ENCODE measurements around the gene ZFAND4.
A peak's percentile ranks its signal among the peaks of the same experiment; 100 is the strongest.
"Not testable (repeated sequence)": the region's sequence is repeated elsewhere in the genome, so short reads cannot be mapped to it uniquely, and the experiment has no call there.

ZFAND4 gene

DNA sequence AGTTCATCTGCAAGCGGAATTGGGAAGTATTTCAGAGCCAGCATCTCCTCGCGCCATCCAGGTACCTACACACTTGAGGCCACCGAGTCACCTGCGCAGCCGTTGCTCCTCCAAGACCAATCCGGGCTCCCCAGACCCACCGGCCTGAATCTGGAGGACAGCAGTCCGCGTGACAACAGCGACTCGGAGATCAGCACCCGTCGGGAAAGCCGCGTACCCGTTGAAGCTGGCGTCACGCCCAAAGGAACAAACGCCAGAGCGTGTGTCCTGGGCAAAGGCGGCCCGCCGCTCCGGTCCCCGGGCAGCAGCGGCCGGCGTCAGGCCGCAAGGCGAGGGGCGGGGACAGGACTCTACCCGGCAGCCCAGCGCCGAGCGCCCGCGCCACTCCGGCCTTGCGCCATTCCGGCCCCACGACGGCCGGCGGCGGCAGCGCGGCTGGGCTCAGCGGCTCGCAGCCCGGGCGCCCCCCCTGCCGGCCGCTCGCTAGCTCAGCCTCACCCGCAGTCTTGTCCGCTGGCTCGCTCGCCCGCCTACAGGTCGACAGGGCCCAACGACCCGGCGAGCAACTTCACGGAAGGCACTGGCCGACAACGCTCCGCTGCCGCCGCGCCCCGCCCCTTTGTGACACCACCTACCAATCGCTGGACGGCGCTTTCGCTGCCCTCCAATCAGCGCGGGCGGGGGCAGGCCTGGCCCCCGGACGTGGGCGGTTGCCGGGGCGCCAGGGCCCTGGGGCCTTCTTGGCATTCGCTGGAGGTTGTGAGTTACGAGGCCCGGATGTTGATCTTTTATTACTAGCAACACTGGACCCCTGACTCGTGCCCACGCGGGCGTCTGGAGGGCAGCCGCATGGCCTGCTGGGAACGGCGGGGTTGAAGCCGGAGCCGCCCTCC lies at the start of gene ZFAND4:
Gene ZFAND4, minus strand, starts transcription at position 592 of the 893 bp plus-strand sequence. CDS start 9,047 bp downstream, outside the sequence.
- DNase-seq, result peak; percentile 89 to 91

DNA sequence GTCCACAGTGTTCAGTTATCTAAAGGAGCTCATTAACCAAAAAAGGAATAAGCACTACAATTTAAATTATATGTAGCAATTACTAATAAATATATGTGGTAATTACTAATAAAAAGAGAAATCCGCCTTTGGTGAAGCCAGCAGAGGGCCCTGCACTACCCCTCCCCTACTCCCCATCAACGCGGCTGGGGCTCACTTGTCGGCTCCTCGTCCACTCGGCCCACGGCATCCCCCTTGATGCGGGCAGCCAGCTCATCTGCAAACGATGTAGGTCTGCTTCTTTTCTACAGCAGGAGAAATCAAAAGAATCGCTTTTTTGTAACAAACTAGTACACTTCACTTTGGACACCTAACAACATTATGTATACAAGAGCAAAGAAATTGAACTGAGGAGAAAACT lies 48.9 kb upstream of the ZFAND4 start:
- not testable (repeated sequence) for DNase-seq

DNA sequence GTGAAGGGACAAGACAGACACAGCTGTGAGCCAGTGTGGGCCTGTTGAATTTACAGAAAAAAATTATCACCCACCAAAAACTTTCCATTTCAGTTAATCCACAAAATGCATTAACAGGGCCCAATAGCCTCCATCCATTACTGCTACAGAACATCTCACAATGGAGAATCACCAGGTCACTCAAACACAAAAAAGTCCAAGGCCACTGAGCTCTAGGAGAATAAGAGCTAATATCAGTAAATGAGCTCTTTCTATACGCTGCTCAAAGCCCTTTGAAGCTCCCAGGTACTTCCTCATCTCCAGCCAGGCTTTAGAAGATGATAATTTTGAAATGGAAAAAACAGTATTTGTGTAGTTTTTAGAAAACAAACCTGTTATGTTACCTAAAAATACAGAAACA lies 45.1 kb upstream of the ZFAND4 start:
- DNase-seq, result not testable (repeated sequence)

DNA sequence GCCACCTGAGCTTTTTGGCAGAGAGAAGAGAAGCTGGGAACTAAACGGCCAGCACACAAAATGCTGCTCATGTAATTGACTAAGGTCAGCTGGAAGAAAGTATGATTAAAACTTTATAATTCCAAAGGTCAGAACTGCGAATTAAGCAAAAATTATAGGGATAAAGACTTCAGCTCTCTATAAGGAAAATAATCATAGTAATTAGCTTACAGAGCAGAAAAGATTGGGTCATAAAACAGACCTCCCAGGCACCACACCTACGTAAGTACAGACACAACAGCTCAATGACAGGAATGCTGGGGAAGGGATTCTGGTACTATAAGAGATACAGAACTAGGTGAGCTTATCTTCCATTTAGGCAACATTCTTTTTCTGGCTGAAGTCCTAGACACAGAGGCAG lies 44.5 kb upstream of the ZFAND4 start:
- DNase-seq, result not testable (repeated sequence)

DNA sequence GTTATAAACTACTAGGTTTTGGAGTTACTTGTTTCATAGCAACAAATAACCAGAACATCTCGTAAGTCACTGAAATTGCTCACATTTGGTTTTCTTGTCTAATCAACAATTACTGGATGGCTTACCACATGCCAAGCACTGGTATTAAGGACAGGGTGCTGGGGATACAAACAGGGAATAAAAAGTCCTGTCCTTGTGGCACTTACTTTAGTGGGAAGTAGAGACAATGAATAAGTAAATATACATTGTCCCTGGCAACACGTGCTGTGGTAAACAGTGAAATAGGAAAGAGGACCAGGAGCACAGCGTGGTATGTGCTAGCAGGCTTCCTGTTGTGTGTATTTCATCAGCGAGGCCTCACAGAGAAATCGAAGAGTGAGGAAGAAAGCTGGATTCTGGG lies 38.7 kb upstream of the ZFAND4 start:
- not testable (repeated sequence) for DNase-seq

DNA sequence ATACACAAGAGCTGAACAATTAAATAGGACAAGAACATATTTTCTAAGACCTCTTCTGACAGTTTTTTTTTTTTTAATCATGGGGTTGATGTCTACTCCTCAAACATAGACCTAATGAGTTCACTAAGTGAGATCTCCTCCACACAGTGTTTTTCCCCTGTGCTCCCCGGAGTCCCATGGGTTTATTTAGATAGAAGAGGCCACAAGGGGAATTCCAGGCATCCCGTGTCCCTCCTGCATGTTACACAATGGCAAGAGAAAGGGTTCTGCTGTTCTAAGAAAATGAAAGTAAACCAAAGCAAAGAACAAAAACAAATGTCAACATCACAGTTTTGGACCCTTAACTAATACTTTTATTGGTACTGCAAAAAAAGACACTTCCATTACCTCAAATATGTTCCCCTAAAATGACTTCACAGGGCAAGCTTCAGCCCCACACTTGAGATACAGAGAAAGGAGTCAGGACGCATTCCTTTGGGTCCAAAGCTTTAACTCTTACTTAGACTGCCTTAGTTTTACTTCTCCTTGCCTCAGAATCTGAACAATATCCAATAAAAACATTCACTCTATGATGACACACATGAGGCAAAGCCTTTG lies 37.7 kb upstream of the ZFAND4 start:
- not testable (repeated sequence) for DNase-seq

DNA sequence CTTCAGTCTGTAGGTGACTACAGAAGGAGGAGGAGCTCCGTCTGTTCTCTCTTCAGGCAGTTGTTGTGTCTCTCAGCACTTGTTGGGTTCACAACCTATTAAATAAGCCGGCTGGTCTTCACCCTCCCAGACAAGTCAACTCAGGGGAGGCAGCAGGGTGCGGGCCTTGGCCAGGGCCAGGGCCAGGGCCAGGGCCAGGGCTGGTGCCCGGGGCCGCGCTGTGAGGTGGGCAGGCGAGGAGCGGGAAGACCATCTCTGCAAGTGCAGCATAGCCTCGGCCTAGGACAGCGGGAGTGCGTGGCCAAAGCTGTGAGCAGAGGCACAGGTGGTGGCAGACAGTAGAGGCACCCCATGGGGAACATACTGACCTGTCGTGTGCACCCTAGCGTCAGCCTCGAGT lies 5.9 kb upstream of the ZFAND4 start:
- not testable (repeated sequence) for DNase-seq

DNA sequence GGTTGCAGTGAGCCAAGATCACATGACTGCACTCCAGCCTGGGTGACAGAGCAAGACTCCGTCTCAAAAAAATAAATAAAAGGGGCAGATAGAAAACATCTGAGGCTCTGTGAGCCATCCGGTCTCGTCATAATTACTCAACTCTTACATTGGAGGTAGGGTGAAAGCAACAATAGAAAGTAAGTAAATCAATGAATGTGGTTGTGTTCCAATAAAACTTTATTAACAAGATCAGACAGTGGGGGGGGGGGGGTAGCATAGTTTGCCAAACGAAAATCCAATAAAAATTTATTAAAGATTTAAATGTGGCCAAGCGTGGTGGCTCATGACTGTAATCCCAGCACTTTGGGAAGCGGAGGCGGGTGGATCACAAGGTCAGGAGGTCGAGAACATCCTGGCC lies 2.8 kb upstream of the ZFAND4 start:
- no peak for DNase-seq

DNA sequence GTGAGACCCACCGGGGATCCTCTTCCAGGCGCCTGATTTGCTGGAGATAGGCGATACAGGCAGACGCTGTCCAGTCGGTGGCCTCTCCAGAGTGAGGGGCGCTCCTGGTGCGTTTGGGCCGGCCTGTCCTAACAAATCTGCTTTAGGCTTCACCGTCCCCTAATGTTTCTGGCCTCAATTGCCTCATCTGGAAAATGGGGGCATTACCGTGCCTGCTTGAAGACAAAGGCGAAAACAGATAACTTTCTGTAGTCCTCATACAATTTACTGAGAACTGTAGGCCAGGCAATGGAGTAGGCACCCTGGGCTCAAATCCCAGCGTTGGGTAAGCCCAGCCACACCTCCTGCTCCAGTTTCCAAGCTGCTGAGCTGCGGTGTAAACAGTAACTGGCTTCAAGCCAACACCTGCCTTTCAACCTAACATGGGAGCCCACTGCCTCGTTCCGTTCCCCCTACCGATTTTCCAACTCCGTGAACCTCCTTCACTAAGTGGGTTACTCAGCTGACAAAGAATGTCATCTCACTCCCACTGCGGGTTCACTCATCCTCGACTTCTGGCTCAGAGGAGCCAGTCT lies 589 bp upstream of the ZFAND4 start:
- DNase-seq, result no peak

DNA sequence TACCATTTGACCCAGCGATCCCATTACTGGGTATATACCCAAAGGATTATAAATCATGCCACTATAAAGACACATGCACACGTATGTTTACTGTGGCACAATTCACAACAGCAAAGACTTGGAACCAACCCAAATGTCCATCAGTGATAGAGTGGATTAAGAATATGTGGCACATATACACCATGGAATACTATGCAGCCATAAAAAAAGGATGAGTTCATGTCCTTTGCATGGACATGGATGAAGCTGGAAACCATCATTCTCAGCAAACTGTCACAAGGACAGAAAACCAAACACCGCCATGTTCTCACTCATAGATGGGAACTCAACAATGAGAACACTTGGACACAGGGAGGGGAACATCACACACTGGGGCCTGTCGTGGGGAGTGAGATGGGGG lies 1.3 kb downstream of the ZFAND4 start:
- not testable (repeated sequence) for DNase-seq

DNA sequence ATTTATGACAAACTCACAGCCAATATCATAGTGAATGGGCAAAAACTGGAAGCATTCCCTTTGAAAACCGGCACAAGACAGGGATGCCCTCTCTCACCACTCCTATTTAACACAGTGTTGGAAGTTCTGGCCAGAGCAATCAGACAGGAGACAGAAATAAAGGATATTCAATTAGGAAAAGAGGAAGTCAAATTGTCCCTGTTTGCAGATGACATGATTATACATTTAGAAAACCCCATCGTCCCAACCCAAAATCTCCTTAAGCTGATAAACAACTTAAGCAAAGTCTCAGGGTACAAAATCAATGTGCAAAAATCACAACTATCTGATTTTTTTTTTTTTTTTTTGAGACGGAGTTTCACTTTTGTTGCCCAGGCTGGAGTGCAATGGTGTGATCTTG lies 2.7 kb downstream of the ZFAND4 start:
- DNase-seq, result not testable (repeated sequence)

DNA sequence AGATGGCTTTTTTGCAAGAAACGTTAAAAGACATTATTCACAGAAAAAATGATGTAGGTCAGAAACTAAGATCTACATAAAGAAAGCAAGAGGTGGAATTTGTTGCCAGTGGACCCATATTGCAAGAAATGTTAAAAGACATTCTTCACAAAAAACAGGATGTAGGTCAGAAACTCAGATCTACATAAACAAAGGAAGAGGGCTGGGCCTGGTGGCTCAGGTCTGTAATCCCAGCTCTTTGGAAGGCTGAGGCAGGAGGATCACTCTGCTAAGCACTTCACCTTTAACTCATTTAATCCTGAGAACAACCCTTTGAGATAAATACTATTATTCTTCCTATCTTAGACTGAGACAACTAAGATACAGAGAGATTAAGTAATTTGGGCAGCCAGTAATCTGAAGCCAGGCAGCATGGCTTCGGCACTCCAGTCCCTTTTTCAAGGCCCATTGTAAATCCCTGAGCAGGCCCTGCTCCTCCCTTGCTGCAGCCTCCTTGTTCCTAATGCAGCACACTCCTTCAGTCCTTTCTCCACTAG lies 11.6 kb downstream of the ZFAND4 start:
- no peak for DNase-seq

DNA sequence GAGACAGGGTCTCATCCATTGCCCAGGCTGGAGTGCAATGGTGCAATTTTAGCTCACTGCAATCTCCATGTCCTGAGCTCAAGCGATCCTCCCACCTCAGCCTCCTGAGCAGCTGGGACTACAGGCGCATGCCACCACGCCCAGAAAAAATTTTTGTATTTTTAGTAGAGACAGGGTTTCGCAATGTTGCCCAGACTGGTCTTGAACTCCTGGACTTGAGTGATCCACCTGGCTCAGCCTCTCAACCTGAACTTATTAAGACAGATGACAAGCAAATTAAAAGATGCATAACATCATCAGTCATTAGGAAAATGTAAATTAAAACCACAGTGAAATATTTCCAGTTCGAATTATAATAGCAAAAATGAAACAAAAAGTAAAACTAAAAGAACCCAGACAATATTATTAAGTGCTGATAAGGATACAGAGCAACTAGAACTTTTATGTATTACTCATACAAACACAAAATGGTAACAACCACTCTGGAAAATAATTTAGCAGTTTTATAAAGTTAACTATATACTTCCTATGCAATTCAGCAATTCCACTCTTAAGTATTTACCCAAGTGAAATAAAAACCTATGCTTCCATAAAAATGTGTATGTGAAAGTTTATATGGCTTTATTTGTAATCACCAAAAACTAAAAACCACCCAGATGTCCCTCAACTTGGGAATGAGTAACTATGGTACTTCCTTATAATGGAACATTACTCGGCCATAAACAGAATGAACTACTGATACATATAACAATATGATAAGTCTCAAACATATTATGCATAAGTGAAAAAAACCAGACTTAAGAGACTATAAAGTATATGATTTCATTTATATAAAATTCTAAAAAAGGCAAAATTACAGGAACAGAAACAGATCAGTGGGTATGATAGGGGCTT lies 15.3 kb downstream of the ZFAND4 start:
- no peak for DNase-seq

DNA sequence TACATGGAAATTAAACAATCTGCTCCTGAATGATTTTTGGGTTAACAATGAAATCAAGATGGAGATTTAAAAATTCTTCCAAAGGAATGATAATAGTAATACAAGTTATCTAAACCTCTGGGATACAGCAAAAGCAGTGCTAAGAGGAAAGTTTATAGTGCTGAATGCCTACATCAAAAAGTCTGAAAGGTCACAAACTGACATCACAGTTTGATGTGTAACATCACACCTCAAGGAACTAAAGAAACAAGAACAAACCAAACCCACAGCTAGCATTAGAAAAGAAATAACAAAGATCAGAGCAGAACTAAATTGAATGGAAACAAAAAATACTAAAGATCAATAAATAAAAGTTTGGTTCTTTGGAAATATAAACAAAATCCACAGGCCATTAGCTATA lies 17.4 kb downstream of the ZFAND4 start:
- no peak for DNase-seq

DNA sequence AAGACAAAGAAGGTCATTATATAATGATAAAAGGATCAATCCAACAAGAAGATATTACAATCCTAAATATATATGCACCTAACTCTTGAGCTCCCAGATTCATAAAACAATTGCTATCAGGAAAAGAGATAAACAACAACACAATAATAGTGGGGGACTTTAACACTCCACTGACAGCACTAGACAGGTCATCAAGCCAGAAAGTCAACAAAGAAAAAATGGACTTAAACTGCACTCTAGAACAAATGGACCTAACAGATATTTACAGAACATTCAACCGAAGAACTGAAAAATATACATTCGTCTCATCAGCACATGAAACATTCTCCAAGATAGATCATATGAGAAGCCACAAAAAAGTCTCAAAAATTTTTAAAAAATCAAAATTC lies 17.8 kb downstream of the ZFAND4 start:
- DNase-seq, result not testable (repeated sequence)

DNA sequence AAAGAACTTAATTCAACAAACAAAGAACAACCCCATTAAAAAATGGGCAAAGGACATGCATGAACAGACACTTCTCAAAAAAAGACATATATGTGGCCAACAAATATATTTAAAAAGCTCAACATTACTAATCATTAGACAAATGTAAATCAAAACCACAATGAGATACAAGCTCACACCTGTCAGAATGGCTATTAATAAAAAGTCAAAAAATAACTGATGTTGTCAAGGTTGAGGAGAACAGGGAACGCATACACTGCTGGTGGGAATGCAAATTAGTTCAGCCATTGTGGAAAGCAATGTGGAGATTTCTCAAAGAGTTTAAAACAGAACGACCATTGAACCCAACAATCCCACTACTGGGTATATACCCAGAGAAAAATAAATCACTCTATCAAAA lies 19.1 kb downstream of the ZFAND4 start:
- no peak for DNase-seq

DNA sequence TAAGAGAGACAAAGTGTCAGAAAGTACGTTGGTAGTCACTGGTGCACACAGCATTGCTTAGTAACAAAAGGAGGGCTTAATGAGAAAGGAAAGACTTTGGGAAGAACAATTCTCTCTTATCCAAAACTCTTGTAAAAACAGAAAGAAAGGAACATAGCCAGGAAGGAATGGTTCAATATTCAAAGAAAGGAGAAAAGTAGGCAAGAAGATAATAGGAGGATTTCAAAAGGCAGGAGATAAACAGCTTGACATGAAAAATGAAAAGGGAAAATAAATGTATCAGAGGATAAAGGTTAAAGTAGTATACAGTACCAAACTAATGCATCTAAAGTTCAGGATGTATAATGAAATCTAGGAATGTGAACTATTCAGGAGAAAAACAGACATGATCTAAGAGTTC lies 20.1 kb downstream of the ZFAND4 start:
- DNase-seq, result no peak

DNA sequence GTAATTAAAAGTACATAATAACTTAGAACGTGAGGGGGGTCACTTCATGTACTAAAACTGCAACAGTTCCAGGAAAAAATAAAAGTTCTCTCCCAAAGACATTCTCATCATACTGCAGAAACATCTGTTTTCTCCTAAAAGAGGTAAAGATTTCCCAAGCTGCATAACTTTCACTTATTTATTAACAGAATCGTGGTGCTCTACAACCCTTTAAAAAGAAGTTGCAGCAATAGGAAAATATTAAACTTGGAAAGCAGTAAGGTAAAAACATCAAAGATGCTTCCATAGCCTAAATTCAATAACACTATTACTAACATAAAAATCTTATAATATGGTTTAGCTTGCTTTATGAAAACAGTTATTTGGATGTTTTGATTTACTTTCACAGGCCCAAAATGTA lies 23.3 kb downstream of the ZFAND4 start:
- no peak for DNase-seq

DNA sequence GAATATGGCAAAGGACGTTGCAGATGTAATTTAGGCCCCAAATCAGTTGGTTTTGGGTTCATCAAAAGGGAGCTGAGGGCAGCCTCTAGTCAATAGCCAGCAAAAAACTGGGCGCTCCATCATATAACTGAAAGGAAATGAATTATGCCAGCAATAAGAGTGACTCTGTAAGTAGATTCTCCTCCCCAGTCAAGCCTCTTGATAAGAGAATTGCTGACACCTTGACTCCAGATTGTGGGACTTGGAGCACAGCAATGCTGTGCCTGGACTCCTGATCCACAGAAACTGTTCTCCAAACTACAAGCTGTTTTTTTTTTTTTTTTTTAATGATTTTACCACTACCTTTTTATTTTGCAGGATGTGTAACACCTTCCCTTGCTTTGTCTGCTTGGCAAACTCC lies 25.5 kb downstream of the ZFAND4 start:
- no peak for DNase-seq

DNA sequence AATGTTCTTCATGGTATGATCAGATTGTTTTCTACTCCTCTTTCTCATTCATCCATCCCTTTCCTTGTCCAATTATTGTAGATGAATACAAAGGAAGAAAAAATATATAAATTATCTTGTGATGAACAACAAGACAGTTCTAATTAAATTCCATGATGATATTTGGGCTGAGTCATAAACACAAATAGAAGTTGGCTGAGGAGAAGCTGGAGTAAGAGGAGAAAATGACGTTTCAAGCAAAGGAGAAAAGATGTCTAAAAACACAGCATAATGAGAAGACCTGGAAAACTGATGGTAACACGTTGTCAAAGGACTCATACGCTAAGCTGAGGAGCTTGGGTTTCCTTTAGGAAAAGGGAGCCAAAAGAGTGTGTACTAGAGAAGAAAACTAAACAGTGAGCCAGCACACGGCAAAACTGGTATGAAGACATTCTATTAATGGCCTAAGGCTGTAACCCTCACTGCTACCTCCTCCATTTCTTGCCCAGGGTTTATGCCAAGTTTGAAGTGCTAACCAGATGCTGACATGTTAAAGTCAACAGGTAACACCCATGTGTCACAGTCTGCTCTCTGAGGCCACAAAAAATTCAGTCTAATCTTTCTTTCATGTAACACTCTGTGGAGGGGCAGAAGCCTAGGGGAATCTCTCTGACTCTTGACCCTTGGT lies 26.1 kb downstream of the ZFAND4 start:
- DNase-seq, result no peak

DNA sequence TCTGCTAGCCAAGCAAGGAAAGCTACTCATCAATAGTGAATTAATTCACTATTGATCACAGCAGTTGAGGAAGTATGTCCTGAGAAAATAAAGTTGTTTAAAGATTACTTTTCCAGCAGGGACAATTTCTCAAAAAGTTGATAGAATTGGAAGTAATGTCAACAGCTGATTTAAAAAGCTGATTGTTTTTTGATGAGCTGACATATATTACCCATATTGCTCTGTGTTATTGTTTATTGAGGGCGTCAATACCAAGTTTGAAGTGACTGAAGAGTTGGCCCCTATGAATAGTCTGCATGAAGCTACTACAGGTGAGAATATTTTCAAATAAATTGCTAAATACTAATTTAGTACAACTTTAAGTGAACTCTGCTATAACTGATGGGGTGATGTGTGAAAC lies 28.0 kb downstream of the ZFAND4 start:
- DNase-seq, result no peak

DNA sequence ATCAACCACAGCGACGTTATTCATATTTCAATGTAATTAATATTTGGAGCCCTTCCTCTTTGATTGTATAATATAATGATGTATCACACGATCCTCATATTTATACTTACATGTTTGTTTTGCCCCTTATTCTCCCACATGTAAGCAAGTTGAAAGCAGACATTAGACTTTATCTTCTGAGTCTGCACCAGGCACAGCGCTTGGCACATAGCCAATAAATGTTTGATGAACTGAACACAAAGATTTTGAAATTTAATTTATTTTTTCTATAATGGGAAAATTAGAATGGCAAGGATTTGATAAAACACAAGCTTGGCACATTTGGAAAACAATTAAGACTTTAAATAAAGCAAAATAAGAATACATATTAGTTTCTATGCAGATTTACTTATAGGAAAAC lies 31.6 kb downstream of the ZFAND4 start:
- no peak for DNase-seq

All from activated CD4-positive, alpha-beta T cell treated with anti-CD3 and anti-CD28 coated beads, Interleukin-2, amount 50 U/mL, for 4 hours (primary cell).